Activated CD4-positive, CD25-positive, alpha-beta regulatory T cell treated with anti-CD3 and anti-CD28 coated beads, Interleukin-2, amount 50 U/mL, for 24 hours (primary cell): Measurements from ENCODE around the gene ADARB2.
"Not testable (repeated sequence)": the region's sequence is repeated elsewhere in the genome, so short reads cannot be mapped to it uniquely, and the experiment has no call there.

Source experiments
- ATAC-seq, 2 donors: fragments of 150-1000 bp; cut with Tn5 transposase; one replicate each; pipeline ENCODE4 v1.10.0; 2021; ENCODE audit warnings: mild to moderate bottlenecking in 1 of 2, moderate library complexity in 1 of 2

The ADARB2 gene

DNA sequence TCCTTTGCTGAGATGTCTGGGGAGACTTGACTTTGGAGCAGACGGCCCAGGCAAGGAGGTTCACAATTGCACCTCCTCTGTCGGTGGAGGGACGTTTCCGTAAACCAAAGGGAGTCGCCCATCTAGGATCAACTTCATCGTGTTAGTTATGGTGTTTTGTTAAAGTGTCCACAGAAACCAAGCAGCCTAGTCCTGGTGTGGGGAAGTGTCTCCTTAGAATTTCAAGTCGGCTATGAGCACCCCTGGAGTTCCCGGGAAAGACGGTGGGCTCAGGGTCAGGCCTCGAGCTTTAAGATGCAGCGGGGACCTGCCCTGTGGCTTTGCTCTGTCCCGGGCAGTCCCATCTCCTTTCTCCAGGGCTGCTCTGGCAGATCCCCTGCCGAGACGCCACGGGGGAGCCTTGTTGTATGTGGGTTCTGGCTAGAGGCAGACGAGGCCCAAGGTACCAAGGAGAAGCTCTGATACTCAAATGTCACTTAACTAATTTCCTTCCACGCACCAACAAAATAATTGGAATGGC is 319.2 kb downstream of the ADARB2 start:
- ATAC-seq = no peak

GRCh38 chr10:1417574-1417973 is 319.8 kb downstream of the ADARB2 start:
- no peak for ATAC-seq

DNA sequence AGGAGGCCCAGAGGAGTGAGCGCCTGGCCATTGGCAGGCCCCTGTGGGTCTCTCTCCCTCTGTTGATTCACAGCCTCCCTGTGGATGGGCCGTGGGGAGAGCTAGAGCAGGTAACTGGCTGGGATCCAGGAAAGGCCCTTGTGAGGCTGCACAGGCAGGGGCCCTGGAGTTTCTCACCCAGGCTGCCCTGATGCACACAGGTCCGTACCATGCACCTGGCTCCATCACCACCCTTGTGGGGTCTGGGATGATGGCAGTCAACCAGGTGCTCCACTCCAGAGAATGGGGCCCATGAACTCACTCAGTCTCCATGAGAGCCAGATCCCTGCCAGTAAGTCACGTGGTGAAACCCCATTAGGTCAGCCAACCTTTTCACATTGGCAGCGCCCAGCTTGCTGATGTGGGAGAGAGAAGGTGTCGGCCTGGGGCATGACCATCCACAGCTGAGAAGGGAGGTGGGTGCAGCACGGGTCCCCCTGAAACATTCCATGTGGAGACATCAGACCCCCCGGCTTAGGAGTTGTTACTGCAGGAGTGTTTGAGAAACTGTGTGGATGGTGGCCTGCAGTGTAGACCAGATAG is 320.8 kb downstream of the ADARB2 start:
- ATAC-seq = no peak

- ATAC-seq = no peak
Measured at GRCh38 chr10:1414893-1415292, 322.4 kb downstream of the ADARB2 start.

DNA sequence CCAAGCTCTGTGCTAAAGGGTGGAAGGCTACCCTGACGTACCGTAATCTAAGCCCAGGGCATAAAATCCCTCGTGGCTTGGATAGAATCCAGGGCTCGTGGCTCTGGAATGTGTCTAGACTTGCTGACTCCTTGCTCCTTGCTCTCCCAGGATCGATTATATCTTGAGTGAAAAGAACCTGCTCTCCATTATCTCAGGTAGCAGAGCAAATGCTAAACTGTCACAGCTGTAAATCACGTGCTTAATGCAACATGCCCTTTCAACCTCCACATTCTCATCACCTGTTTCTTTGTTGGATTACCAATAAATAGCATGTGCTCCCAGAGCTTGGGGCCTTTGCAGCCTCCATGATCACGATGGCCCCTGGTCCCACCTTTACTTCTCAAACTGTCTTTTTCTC is 323.0 kb downstream of the ADARB2 start:
- not testable (repeated sequence) for ATAC-seq

DNA sequence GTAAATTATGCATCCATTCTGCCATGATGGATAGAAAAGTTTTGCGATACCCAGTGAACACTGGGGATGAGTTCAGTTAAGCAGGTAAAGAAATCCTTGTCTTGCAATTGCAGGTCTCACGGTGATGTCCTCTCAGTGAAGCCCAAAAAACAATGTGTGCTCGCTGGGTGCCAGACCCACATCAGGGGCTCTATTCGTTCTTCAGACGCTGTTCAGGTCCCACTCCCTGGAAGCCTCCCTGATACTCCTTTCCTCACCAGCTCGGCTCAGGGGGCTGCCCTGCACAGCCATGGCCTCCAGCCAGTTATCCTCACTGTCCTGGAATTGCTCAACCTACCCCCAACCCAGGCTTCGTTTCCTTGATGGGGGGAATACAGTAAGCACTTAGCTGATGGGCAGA is 323.5 kb downstream of the ADARB2 start:
- ATAC-seq = no peak

DNA sequence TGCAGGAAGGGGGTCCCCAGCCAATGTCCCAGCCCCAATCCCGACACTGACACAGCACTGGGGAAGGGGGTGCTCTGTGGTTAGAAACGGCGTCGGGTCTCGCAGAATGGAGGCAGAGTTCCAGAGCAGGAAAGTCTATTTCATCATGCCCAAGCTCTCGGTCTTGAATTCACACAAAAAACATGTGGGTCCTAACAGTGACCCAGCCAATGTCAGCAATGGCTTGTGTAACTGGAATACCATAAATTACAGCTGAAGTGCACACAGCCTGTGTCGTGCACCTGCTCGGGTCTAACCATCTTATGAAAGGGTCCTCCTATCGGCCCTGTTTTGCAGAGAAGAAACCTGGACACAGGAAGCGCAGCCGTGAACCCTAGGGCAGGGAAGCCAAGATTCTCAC is 324.1 kb downstream of the ADARB2 start:
- no peak for ATAC-seq

- no peak for ATAC-seq
Measured at GRCh38 chr10:1412531-1413189, 324.7 kb downstream of the ADARB2 start.

DNA sequence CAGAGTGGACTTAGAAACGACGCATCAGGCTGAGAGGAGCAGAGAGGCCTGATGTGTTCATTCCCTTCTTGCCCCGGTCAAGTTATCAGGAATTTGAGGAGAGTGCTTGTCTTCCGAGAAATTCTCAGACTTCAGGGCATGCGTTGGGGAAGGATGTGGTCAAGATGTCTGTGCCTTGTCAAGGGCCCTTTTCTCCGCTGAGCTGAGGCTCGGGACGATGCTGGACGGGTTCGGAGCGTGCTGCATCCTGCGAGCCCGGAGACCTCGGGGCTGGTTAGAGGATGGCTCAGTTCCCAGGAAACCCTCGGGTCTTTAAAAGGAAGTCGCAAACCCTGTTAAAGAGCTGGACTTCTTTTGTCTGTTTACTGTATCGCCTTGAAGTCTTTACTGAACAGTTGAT is 325.4 kb downstream of the ADARB2 start:
- ATAC-seq = no peak

DNA sequence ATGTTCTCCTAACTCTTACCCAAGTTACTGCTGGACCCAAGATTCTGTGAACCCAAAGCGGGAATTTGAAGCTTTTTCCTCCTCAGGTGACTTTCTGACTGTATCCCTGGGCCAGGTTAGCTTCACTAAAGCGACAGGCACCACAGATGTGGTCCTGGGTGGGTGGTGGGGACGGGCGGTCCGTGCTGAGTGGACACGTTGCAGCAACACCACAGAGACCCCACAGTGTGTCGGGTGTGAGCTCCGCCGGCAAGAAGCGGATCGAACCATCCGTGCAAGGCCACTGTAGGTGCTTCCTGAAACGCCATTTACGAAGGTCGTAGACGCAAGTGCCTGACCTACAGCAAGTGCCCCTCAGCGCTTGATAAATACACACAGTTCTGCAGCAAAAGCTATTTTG is 325.9 kb downstream of the ADARB2 start:
- ATAC-seq = no peak

GRCh38 chr10:1410469-1411395 is 326.6 kb downstream of the ADARB2 start:
- no peak for ATAC-seq

GRCh38 chr10:1410032-1410431 is 327.3 kb downstream of the ADARB2 start:
- no peak for ATAC-seq

DNA sequence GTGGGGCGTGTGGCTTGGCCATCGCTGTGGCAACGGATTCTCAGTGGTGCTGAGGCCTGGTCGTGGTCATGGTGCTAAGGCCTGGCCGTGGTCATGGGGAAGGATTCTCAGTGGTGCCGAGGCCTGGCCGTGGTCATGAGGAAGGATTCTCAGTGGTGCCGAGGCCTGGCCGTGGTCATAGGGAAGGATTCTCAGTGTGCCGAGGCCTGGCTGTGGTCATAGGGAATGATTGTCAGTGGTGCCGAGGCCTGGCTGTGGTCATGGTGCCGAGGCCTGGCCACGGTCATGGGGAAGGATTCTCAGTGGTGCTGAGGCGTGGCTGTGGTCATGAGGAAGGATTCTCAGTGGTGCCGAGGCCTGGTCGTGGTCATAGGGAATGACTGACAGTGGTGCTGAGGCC is 327.9 kb downstream of the ADARB2 start:
- no peak for ATAC-seq

DNA sequence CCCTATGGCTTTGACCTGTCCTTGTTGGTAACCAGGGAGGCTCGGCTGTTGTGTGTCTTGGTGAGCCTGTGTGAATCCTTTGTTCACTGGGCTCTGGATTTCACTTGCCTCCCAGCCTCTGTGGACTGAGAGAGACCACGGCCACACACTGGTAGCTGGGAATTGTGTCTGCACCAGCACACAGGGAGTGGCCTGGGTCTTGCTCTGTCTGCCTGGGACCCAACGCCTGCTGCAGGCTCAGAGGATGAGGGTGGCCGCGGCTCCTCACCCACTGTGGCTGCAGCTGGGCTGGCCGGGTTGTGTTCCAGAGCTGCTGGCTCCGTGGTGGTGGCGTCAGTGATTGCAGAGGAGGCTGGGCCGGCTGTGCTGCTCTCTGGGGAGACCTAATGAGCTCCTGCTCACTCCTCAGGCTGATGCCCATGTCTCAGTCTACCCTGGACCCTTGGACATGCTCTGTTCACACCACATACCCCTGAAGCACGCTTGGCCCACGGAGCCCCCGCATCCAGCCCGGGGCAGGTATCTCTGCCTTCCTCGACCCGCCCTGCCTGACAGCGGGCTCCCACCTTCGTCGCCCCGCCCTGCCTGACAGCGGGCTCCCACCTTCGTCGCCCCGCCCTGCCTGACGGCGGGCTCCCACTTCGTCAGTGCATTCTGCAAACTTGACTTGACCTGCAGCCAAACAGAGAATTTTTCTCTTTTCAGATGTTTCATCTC is 328.5 kb downstream of the ADARB2 start:
- ATAC-seq = no peak

- no peak for ATAC-seq
Measured at GRCh38 chr10:1406967-1407945, 330.1 kb downstream of the ADARB2 start.

DNA sequence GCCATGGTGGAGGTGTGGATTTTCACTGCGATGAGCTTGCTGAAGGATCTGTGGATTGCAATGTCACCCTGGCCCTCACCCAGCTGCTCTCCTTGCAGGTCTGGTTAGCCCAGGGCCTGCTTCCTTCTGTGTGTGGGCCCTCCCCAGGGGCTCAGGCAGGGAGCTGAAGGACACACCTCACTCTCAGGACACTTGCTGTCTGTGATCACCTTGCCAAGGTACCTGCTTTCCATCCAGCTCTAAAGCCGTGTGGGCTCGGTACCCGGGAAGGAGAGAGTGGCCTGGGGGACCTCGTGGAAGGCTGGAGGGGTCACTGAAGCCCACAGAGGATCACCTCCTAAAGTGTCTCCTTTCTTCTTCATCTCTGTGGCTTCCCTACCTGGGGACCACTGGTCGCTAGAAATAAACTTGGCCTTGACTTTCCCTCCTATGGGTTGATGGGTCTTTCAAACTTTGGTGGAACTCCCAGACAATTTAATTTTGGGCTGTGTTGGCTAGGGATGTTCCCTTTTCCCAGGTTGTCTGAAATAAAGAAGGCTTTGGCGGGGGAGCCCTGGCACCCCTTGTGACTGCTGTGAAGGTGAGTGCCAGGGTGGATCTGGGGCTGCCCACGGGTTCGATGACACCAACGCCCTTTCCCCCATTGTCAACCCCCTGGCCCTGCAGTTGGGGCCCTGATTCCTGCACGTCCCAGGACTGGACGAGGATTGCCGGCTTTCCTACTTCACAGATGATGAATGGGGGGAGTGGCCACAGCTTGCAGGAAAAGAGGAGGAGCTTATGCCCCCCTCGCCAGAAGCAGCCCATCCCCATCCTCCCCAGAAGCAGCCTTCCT is 331.0 kb downstream of the ADARB2 start:
- ATAC-seq = no peak

- ATAC-seq = no peak
Measured at GRCh38 chr10:1404323-1405260, 332.7 kb downstream of the ADARB2 start.

- no peak for ATAC-seq
Measured at GRCh38 chr10:1403508-1404322, 333.6 kb downstream of the ADARB2 start.
